Astrocyte (in vitro differentiated cells and primary cell): Measurements from ENCODE around the gene EFNA5. TPM values are rescaled to one million over a fixed set of nuclear protein-coding genes. Genes with fewer than 3 reads are reported as not detected.

ENCODE experiments used
- DNase-seq: peaks from one replicate; pipeline ENCODE4 v3.0.0-alpha.2; 2010; ENCODE audit warnings: low read depth
- FAIRE-seq: peaks from 2 replicates; lab custom pipeline; 2011; peaks lifted over from hg19 to GRCh38; lab: Jason Lieb, UNC
- H2AFZ ChIP-seq: 2 replicates; pipeline ENCODE4 v1.6.0; 2012; ENCODE audit warnings: low read depth, low read length, inconsistent platforms
- H3K27ac ChIP-seq: 2 replicates; pipeline ENCODE4 v1.5.1; 2011; ENCODE audit warnings: low read depth, low read length, inconsistent platforms
- H3K27me3 ChIP-seq: 2 replicates; pipeline ENCODE4 v1.6.0; 2011; ENCODE audit warnings: low read length, inconsistent platforms; ENCODE audit not compliant: insufficient read depth
- H3K36me3 ChIP-seq: 2 replicates; pipeline ENCODE4 v1.5.1; 2011; ENCODE audit warnings: low read length, inconsistent platforms; ENCODE audit not compliant: insufficient read depth
- H3K4me1 ChIP-seq: 2 replicates; pipeline ENCODE4 v1.5.1; 2011; ENCODE audit warnings: low read length, inconsistent platforms; ENCODE audit not compliant: insufficient read depth
- H3K4me2 ChIP-seq: 2 replicates; pipeline ENCODE4 v1.6.0; 2012; ENCODE audit warnings: low read length, inconsistent platforms
- H3K4me3 ChIP-seq: 2 replicates; pipeline ENCODE4 v1.5.1; 2011; ENCODE audit warnings: low read depth, mild to moderate bottlenecking, low read length, inconsistent platforms; ENCODE audit not compliant: insufficient read depth
- H3K79me2 ChIP-seq: 2 replicates; pipeline ENCODE4 v1.6.0; 2012; ENCODE audit warnings: mild to moderate bottlenecking, low read length, inconsistent platforms; ENCODE audit not compliant: insufficient read depth
- H3K9ac ChIP-seq: 2 replicates; pipeline ENCODE4 v1.6.0; 2012; ENCODE audit warnings: mild to moderate bottlenecking, low read length, inconsistent platforms
- H3K9me3 ChIP-seq: 2 replicates; pipeline ENCODE4 v1.5.1; 2012; ENCODE audit warnings: low read depth, mild to moderate bottlenecking, low read length, inconsistent platforms; ENCODE audit not compliant: insufficient read depth
- H4K20me1 ChIP-seq: 2 replicates; pipeline ENCODE4 v1.6.0; 2012; ENCODE audit warnings: low read length, inconsistent platforms; ENCODE audit not compliant: insufficient read depth
- H3K27ac Mint-ChIP-seq: one replicate; pipeline ENCODE4 v1.8.0; 2021; ENCODE audit warnings: mild to moderate bottlenecking, mixed read lengths; ENCODE audit not compliant: unreplicated experiment
- H3K27me3 Mint-ChIP-seq: one replicate; pipeline ENCODE4 v1.8.0; 2021; ENCODE audit warnings: low read depth, mixed read lengths; ENCODE audit not compliant: unreplicated experiment
- H3K36me3 Mint-ChIP-seq: one replicate; pipeline ENCODE4 v1.8.0; 2021; ENCODE audit warnings: low read depth, mixed read lengths; ENCODE audit not compliant: unreplicated experiment
- H3K4me1 Mint-ChIP-seq: one replicate; pipeline ENCODE4 v1.8.0; 2021; ENCODE audit warnings: low read depth, mixed read lengths; ENCODE audit not compliant: unreplicated experiment
- H3K4me3 Mint-ChIP-seq: one replicate; pipeline ENCODE4 v1.8.0; 2021; ENCODE audit warnings: mild to moderate bottlenecking, moderate library complexity, mixed read lengths; ENCODE audit not compliant: unreplicated experiment
- H3K9me3 Mint-ChIP-seq: one replicate; pipeline ENCODE4 v1.8.0; 2021; ENCODE audit warnings: mild to moderate bottlenecking, mixed read lengths; ENCODE audit not compliant: unreplicated experiment
- EZH2 ChIP-seq: IDR thresholded peaks from 2 replicates; pipeline ENCODE4 v1.6.1; 2012; ENCODE audit warnings: mild to moderate bottlenecking, low read length, inconsistent platforms; ENCODE audit not compliant: insufficient read depth
- total RNA-seq: library from RNA; stranded (reverse); gene quantifications from 2 replicates; pipeline ENCODE4 v1.2.1, GENCODE V29; 2021
- TF ChIP-seq, protein P1 (sequence below): IDR thresholded peaks from 2 replicates; pipeline ENCODE4 v1.5.1; 2011; ENCODE audit warnings: low read depth, mild to moderate bottlenecking, inconsistent platforms, low read length, moderate library complexity; ENCODE audit not compliant: insufficient read depth

EFNA5 gene
- total RNA-seq, 1 donor from 2014 or later = 59.3 TPM

DNA sequence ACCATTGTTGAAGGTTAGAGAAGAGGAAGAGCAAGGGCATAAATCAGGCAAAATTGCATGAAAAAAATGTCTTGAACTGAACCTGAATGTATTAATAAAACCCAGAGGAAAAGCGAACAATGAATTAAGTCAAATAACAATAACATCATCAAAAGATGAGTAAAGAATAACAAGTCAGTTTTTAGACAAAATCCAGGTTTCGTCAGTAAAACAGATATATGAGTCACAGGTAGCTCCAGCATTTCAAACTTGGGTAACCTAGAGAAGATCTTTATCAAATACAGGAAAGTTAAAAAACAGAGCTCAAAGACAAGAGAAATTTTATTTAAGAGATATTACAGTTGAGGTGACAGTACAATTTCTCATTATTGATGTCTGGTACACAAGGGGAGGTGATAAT lies 332.4 kb downstream of the EFNA5 start:
- Mint-ChIP-seq H3K36me3 (peaks cover 2% of the 10 kb centered on the region), H3K9me3 (no peaks in the 10 kb centered on the region), H3K27ac (no peak overlapping the region), H3K27me3 (no peaks in the 10 kb centered on the region), H3K4me3 (no peak overlapping the region), H3K4me1 (no peaks in the 10 kb centered on the region)
- Histone ChIP-seq H4K20me1 (no peaks in the 10 kb centered on the region), H3K9me3 (no peaks in the 10 kb centered on the region), H3K27me3 (no peaks in the 10 kb centered on the region), H3K27ac (no peak overlapping the region), H3K9ac (no peak overlapping the region), H2AFZ (no peak overlapping the region), H3K79me2 (no peaks in the 10 kb centered on the region), H3K36me3 (no peaks in the 10 kb centered on the region), H3K4me3 (no peak overlapping the region), H3K4me2 (no peak overlapping the region), H3K4me1 (no peaks in the 10 kb centered on the region)
- no peak for DNase-seq
- TF ChIP-seq, protein P1, sequence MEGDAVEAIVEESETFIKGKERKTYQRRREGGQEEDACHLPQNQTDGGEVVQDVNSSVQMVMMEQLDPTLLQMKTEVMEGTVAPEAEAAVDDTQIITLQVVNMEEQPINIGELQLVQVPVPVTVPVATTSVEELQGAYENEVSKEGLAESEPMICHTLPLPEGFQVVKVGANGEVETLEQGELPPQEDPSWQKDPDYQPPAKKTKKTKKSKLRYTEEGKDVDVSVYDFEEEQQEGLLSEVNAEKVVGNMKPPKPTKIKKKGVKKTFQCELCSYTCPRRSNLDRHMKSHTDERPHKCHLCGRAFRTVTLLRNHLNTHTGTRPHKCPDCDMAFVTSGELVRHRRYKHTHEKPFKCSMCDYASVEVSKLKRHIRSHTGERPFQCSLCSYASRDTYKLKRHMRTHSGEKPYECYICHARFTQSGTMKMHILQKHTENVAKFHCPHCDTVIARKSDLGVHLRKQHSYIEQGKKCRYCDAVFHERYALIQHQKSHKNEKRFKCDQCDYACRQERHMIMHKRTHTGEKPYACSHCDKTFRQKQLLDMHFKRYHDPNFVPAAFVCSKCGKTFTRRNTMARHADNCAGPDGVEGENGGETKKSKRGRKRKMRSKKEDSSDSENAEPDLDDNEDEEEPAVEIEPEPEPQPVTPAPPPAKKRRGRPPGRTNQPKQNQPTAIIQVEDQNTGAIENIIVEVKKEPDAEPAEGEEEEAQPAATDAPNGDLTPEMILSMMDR = no peak
- TF ChIP-seq EZH2 = no peak
- FAIRE-seq = no peak

DNA sequence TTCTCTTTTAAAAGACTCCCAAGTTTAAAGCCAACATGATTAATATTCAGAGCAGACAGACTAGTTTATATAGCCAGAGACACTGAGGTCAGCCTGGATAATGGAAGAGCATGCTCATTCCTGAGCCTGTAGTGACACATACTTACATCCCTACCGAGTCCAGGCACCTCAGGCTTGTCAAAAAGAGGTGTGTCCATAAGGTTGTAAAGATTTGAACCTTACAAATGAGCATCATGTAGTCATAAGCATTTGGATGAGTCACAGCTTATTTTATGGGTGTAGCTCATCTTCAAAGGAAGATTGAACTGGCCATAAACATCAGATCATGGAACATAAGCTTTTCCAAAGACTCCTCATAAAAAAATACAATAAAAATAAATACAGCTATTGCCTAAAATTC lies 333.5 kb downstream of the EFNA5 start:
- Mint-ChIP-seq H3K4me3 (no peak overlapping the region), H3K27me3 (no peaks in the 10 kb centered on the region), H3K27ac (no peak overlapping the region), H3K9me3 (no peaks in the 10 kb centered on the region), H3K4me1 (no peaks in the 10 kb centered on the region), H3K36me3 (no peaks in the 10 kb centered on the region)
- H3K79me2 ChIP-seq = no peaks in the 10 kb centered on the region
- H3K9me3 ChIP-seq = no peaks in the 10 kb centered on the region
- no peaks in the 10 kb centered on the region for H3K36me3 ChIP-seq
- peak; percentile 20 for DNase-seq
- H3K4me2 ChIP-seq = no peak overlapping the region
- TF ChIP-seq, protein P1 = no peak
- TF ChIP-seq EZH2 = no peak
- no peak overlapping the region for H2AFZ ChIP-seq
- H3K4me1 ChIP-seq = no peaks in the 10 kb centered on the region
- H3K27me3 ChIP-seq = no peaks in the 10 kb centered on the region
- no peaks in the 10 kb centered on the region for H4K20me1 ChIP-seq
- no peak overlapping the region for H3K9ac ChIP-seq
- no peak overlapping the region for H3K4me3 ChIP-seq
- no peak overlapping the region for H3K27ac ChIP-seq
- no peak for FAIRE-seq

DNA sequence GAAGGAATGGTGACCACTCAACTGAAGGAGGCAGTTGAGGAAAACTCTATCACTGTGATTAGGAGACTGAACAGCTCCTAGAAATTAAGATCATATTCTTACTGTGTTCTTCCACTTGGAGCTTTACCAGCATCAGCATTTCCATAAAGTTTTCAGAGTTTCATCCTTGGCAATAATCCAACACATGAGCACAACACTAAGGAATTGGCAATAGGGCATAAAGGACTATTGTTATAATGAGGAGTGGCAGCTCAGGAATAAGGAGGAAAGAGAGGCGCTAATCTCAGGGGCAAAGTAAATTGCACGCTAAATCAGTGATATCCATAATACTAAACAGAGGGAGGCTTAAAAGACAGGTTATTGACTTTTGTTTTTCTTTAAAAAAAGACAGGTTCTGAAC lies 338.9 kb downstream of the EFNA5 start:
- H3K79me2 ChIP-seq = no peaks in the 10 kb centered on the region
- no peaks in the 10 kb centered on the region for H4K20me1 ChIP-seq
- H3K4me3 ChIP-seq = no peak overlapping the region
- Mint-ChIP-seq H3K27me3 (no peaks in the 10 kb centered on the region), H3K4me3 (no peak overlapping the region), H3K27ac (no peak overlapping the region), H3K9me3 (no peaks in the 10 kb centered on the region), H3K36me3 (no peaks in the 10 kb centered on the region), H3K4me1 (peaks cover 2% of the 10 kb centered on the region)
- no peak overlapping the region for H3K9ac ChIP-seq
- no peak overlapping the region for H3K4me2 ChIP-seq
- no peaks in the 10 kb centered on the region for H3K27me3 ChIP-seq
- H3K4me1 ChIP-seq = no peaks in the 10 kb centered on the region
- no peak overlapping the region for H2AFZ ChIP-seq
- FAIRE-seq = no peak
- no peak for TF ChIP-seq EZH2
- TF ChIP-seq, protein P1 = no peak
- H3K36me3 ChIP-seq = no peaks in the 10 kb centered on the region
- H3K9me3 ChIP-seq = no peaks in the 10 kb centered on the region
- H3K27ac ChIP-seq = no peak overlapping the region
- peak; percentile 6 for DNase-seq
